ENCODE data around the gene EVL.

The EVL gene

GRCh38 chr14:100083706-100084105 is 18.5 kb downstream of the EVL start:
- DNase-seq (ENCODE audit: low read depth in 2 of 2), result no peak

GRCh38 chr14:100084591-100084990 is 19.4 kb downstream of the EVL start:
- no peak for DNase-seq (ENCODE audit: low read depth in 2 of 2)

GRCh38 chr14:100085462-100085861 is 20.2 kb downstream of the EVL start:
- no peak for DNase-seq (ENCODE audit: low read depth in 2 of 2)

- DNase-seq (ENCODE audit: low read depth in 2 of 2), result no peak
These were observed 21.1 kb downstream of the EVL start for GRCh38 chr14:100086361-100086760.

DNA sequence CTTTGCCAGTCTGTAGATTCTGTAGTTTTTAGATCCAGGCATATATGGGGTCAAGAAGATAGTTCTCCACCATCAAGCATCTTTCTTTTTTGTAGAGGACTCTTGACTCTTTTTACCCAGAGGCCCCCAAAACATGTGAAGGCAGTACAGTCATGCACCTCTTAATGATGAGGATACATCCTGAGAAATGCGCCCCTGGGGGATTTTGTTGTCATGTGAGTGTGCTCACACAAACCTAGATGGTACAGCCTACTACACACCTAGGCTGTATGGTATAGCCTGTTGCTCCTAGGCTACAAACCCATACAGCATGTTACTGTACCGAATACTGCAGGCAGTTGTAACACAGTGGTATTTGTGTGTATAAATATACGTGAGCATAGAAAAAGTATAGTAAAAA is 23.0 kb downstream of the EVL start:
- DNase-seq (ENCODE audit: low read depth in 2 of 2), result no peak

DNA sequence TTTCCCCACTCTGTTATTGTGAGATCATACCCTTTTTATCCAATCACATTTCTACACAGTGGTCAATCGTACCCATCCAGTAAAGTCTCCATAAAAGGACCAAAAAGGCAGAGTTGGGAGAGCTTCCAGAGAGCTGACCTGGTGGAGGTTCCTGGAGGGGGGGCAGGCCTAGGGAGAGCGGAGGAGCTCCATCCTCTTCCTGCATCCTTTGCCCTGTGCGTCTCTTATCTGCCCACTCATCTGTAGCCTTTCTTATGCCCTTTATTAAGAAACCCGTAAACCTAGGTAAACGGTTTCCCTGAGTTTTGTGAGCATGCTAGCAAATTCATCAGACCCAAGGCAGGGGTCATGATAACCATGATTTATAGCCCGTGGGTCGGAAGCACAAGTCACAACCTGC is 26.2 kb downstream of the EVL start:
- DNase-seq (ENCODE audit: low read depth in 2 of 2), result no peak

- no peak for DNase-seq (ENCODE audit: low read depth in 2 of 2)
These were observed 27.6 kb downstream of the EVL start for GRCh38 chr14:100092832-100093231.

DNA sequence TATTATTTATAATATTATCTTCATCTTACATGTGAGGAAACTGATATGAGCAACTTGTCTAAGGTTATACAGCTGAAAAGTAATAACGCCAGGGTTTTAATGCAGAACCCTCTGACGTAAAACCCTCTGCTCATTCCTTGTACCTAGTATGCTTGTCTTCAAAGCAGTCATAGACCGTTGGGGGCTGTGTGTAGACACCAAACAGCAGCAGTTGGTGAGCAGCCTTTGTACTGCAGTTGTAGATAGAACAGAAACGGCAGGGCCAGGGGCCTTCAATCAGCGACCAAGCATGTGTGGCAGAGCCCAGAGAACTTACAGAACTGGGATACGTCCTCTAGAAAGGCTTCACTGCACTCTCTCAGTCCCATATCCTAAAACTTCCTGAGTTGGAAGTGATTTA is 28.1 kb downstream of the EVL start:
- no peak for DNase-seq (ENCODE audit: low read depth in 2 of 2)

DNA sequence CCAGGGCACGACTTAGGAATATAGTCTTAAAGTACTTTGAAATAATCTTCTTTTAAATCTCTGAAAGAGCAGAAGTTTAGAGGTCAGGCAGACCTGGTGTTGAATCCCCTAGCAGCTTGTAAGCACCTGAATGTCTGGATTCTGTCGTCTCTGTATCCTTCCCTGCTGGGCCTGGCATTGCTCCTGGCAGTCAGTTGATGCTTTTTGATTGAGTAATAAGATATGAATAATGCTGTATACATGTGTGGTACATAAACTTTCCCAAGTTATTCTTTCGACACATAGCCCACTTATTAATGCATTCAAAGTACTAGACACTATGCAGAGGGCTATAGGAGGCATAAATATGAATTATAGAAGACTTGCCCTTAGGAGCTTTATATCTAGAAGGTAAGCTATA is 31.4 kb downstream of the EVL start:
- no peak for DNase-seq (ENCODE audit: low read depth in 2 of 2)

DNA sequence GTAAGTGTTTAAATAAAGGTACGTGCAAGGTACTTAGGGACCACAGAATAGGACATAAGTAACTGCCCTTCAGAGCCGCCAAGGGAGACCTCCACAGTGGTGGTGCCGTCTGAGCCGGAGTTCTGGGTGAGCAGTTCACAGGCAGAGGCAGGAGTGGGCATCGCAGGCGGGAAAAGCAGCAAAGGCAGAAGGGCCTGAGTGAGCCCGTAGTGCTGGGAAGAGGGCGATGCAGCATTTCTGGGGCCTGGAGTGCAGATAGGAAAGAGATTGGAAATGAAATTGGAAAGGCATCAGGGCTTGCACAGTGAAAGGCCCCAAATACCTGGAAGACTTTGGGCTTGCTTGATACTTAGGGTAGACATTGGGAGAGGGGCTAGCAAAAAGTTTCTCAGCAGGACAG is 32.9 kb downstream of the EVL start:
- DNase-seq (ENCODE audit: low read depth in 2 of 2), result no peak

DNA sequence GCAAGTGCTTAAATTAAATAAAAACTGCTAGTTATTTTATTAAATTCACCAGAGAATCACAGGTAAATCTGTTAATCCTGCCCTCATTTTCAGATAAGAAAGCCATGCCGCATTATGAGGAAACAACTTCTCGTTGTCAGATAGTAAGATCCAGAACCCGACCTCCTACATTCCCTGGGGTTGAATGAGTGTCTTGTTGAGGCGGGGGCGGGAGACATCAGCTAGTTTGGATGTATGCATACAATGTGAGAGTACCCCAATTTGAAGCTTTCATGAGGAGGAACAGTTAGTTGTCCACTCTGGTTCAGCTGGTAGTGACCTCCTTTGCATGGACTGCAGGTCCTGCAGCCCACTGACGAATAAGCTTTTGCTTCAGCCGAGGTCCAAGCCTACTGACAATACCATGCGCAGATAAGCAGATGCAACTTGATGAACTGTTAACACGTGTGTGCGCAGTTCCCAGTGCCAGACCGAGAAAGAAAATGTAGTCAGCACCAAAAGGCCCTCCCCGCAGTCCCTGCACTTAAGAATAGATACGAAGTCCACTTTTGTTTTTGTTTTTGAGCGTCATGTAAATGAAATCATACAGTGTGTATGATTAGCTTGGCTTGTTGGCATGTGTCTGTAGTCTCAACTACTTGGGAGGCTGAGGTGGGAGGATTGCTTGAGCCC is 34.9 kb downstream of the EVL start:
- DNase-seq (ENCODE audit: low read depth in 2 of 2), result no peak

DNA sequence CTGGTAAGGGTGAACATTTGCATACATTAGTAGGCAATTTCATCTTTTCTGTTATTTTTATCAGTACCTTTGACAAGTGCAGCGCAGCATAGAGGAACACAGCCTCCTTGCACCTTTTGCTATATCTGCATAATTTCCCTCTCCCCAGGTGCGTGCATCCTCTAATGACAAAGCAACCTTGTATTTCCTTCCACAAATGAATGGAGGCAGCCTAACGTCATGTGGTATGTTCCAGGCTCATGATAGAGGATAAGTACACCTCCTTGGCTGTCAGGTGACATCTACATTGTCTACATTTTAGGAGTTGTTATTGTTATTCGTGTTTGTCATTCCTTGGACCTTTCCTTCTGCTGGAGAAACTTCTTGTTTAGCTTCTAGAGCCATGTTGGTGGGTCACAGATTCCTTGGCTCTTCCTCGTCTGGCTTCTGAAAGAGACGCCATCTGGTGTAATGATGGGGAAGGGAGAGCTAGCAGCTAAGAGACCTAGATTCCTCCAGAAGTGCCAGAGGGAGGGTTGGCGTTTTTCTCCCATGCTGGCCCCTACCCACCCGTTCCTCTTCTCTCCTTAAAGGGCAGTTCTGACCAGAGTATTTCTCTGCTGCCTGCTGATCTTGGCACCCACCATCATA is 37.0 kb downstream of the EVL start:
- no peak for DNase-seq (ENCODE audit: low read depth in 2 of 2)

DNA sequence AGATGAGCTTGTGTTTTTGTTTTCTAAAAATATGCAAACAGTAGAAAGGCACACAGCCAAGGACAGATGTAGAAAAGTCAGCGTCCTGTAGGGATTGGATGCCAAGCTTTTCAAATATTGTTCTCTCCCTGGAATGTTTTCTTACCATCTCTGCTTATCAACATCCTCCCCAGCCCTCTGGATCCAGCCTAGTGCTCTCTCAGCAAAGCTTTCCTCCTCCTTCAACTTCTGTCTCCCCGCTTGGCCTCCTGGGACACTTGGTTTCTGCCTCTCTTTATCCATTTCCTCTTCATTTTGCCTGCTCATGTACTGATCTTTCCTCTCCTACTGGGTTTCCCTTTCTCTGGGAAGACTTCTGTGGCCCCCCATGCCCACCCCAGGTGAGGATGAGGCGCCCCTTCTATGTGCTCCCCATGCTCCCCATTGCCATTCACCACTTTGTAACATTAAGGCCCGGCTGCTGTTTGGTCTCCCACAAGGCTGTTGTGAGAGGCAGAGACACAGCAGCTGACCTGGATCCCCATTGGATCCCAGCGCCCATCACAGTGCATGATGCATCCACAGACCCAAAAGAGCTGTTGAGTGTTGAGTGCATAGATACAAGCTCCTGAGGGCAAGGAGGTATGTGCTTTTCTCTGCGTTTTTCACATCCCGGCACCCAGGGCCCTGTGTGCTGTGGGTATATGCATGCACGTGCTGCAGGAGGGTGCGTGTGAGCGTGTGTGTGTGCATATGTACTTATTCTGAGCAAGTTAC is 38.2 kb downstream of the EVL start:
- DNase-seq (ENCODE audit: low read depth in 2 of 2), result no peak

DNA sequence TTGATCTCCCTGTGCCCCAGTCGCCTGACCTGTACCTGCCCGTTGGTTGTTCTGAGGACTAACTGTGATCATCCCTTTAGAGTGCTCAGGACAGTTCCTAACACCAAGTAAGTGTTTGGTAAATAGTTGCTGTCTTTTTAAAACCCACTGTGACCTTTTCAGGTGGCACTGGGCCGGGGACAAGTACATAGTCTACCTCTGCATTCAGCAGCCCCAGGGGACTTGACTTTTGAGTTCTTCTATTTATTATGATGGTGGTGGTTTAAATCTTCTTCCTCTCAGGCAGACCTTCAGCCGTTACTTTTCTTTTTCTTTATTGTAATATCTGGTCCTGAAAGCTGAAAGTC is 38.8 kb downstream of the EVL start:
- DNase-seq (ENCODE audit: low read depth in 2 of 2), result no peak

DNA sequence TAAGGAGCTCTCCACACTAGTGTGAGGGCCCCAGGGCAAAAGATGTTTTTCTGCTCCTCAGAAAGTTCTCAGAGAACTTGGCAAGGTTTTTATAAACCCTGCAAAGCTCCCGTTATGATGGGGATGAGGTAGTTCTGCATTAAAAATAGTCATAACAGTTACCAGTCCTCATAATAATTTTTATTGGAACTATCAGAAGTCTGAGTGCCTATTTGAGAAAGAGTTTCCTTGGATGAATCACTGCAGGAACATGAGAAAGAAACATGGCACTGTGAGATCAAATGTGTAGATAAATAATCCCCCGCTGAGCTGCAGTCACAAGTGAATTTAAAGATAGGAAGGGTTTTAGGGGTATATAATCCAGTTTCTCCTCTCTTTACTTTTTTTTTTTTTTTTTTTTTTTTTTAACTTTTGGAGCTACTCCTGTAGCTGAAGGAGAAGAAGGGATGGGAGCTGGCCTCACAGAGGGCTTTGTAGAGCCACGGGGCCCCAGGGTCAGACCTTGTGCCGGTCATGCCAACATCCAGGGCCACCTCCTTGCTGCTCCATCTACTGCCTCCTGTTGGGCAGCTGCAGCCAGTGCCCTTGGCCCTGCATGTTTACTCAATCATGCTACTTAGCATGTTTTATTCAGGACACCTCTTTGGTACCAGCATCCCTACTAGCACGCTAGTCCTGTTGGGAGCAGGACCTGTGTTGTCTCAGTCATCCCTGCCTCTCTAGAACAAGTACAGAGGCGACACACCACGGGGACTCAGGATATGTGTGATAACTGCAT is 39.5 kb downstream of the EVL start:
- no peak for DNase-seq (ENCODE audit: low read depth in 2 of 2)

GRCh38 chr14:100105357-100106169 is 40.3 kb downstream of the EVL start:
- no peak for DNase-seq (ENCODE audit: low read depth in 2 of 2)

DNA sequence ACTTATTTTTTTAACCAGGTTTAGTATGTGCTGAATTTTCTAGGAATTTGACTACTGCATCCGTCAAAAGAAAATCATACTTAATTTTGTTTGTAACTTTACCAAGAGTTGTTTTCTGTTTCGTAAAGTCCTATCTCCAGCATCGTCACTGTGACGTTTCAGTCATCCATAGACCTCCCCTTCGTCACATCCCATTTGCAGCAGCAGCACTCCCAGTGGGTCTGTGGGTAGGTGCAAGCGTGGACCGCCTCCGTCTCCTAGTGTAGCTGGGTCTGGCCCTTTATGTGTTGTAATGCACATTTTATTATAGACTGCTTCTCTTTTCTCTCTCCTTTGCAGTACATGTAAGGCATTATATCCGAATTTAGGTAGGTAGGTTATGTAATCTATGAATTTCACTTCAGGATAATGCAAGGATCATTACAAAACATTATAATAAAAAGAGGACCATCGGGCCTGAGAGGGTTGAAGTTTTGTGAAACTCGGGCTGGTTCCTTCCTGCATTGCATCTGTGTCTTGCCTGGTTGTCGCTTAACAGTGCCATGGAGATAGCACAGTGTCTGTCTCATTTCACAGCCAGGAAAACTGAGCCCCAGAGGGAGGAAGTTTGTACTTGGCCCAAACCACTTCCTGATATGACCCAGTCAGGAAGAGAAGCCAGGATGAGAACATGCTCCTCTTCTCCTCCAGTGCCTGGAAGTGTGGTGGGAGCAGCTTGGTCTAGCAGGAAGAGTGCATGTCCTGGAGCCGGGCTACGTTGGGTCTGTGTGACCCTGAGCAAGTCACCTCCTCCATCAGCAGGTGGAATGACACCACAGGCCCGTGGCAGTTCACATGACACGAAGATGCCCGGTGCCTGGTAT is 41.3 kb downstream of the EVL start:
- no peak for DNase-seq (ENCODE audit: low read depth in 2 of 2)

- no peak for DNase-seq (ENCODE audit: low read depth in 2 of 2)
These were observed 42.0 kb downstream of the EVL start for GRCh38 chr14:100107236-100107635.

GRCh38 chr14:100108042-100108825 is 43.0 kb downstream of the EVL start:
- DNase-seq (ENCODE audit: low read depth in 2 of 2), result peak; percentile 82 to 83
